Pancreas (tissue), 8 donors: ENCODE results near the gene RRH. TPM values are rescaled to one million over a fixed set of nuclear protein-coding genes. Genes with fewer than 3 reads are reported as not detected.

Experiments
- polyA plus RNA-seq, 2 donors: library from polyadenylated mRNA; stranded (reverse); fragments of 200-250 nt; gene quantifications; one replicate each; pipeline ENCODE4 v1.2.3, GENCODE V29; 2013
- total RNA-seq, 6 donors: library from RNA; stranded (reverse); fragmentation: NEBNext Ultra II Directional in 4 of 6; extraction: Animal tissue kit (Norgen Biotek cat#: 25700) in 4 of 6; gene quantifications; one replicate each; pipeline versions ENCODE4 v1.2.1 to v1.2.4, GENCODE V29; 2021 to 2023
- donor health status: healthy with polysubstance abuse.
- donor health status: DM: no; HTN: no; CAD: no; lungs with moderate emphysema.
- donor health status: DM: no; HTN: no; CAD: no.
- donor health status: Bipolar disorder and iron deficiency.
- donor health status: DM: yes; HTN: yes; CAD: no.
- donor health status: DM: no; HTN: no; CAD: no.
- donor health status: DM: no; HTN: no; CAD: no.
- donor health status: DM: yes; HTN: yes; CAD: no.

Gene RRH
- total and polyA plus RNA-seq, 8 donors: 0.09 to 0.18 (median 0.16) TPM; not detected in 4

Other genes with a start within 250 kb of the RRH start
- gene CASP6, start 124.5 kb upstream of the RRH start, total RNA-seq: 10 to 100 TPM in 3 of 6 donors, 1 to 10 TPM in 3; 6.4 to 18.6 (median 10.1) TPM
- 10 to 100 TPM in 1 of 2 donors, 1 to 10 TPM in 1; 9.8 to 14.8 TPM for gene CASP6, start 124.5 kb upstream of the RRH start, polyA plus RNA-seq
- gene PLA2G12A, start 97.9 kb upstream of the RRH start, total RNA-seq: 10 to 100 TPM; 31.0 to 45.4 (median 34.6) TPM
- 10 to 100 TPM in 1 of 2 donors, 1 to 10 TPM in 1; 8.4 to 12.0 TPM for gene PLA2G12A, start 97.9 kb upstream of the RRH start, polyA plus RNA-seq
- gene CFI, start 26.0 kb upstream of the RRH start, total RNA-seq: 10 to 100 TPM; 13.0 to 84.9 (median 25.8) TPM
- gene CFI, start 26.0 kb upstream of the RRH start, polyA plus RNA-seq: 10 to 100 TPM; 27.9 to 61.8 TPM
- gene GAR1, start 12.2 kb upstream of the RRH start, total RNA-seq: 1 to 10 TPM; 3.2 to 8.7 (median 6.1) TPM
- 10 to 100 TPM; 12.0 to 13.4 TPM for gene GAR1, start 12.2 kb upstream of the RRH start, polyA plus RNA-seq
- under 1 TPM; 0.06 to 0.16 (median 0.12) TPM for gene LRIT3, start 20.1 kb downstream of the RRH start, total RNA-seq
- under 1 TPM; 0.27 to 0.38 TPM for gene LRIT3, start 20.1 kb downstream of the RRH start, polyA plus RNA-seq
- gene EGF, start 84.9 kb downstream of the RRH start, total RNA-seq: 10 to 100 TPM; 17.8 to 67.2 (median 28.0) TPM
- gene EGF, start 84.9 kb downstream of the RRH start, polyA plus RNA-seq: 10 to 100 TPM; 12.8 to 17.1 TPM